Measurements from ENCODE around the gene LMTK3.

- TF ChIP-seq CTCF (IDR thresholded peaks at IDR 0.05) (no peak), POLR2A (IDR thresholded peaks at IDR 0.05) (no peak)
Measured at GRCh38 chr19:48484247-48484893, 27.3 kb downstream of the LMTK3 start.
